H9 (cell line): ENCODE measurements around the gene IRF2. TPM values are rescaled to one million over a fixed set of nuclear protein-coding genes. Genes with fewer than 3 reads are reported as not detected.

ENCODE experiments used
- DNase-seq: peaks from one replicate; pipeline ENCODE4 v3.0.0-alpha.2; 2017
- H2AFZ ChIP-seq: one replicate; pipeline ENCODE4 v1.6.1; 2013; ENCODE audit warnings: mild to moderate bottlenecking, low read length, control low read depth, moderate library complexity
- H2AK5ac ChIP-seq: 2 replicates; pipeline ENCODE4 v1.6.1; 2013; ENCODE audit warnings: low read length, control low read depth, mixed read lengths; ENCODE audit not compliant: insufficient read length
- H2BK120ac ChIP-seq: one replicate; pipeline ENCODE4 v1.6.1; 2013; ENCODE audit warnings: low read depth, mild to moderate bottlenecking, low read length, control low read depth, inconsistent platforms; ENCODE audit not compliant: poor library complexity, severe bottlenecking
- H2BK12ac ChIP-seq: 2 replicates; pipeline ENCODE4 v1.6.1; 2013; ENCODE audit warnings: low read length, control low read depth, mixed read lengths, low read depth; ENCODE audit not compliant: insufficient read length
- H2BK15ac ChIP-seq: 2 replicates; pipeline ENCODE4 v1.6.1; 2013; ENCODE audit warnings: low read depth, low read length, control low read depth
- H2BK20ac ChIP-seq: one replicate; pipeline ENCODE4 v1.6.1; 2013; ENCODE audit warnings: low read depth, mild to moderate bottlenecking, low read length, control low read depth, inconsistent platforms; ENCODE audit not compliant: poor library complexity, severe bottlenecking
- H2BK5ac ChIP-seq: 2 replicates; pipeline ENCODE4 v1.6.1; 2013; ENCODE audit warnings: low read length, control low read depth, mixed read lengths; ENCODE audit not compliant: insufficient read length
- H3K14ac ChIP-seq: 2 replicates; pipeline ENCODE4 v1.6.1; 2013; ENCODE audit warnings: low read length, control low read depth; ENCODE audit not compliant: insufficient read depth
- H3K18ac ChIP-seq: 2 replicates; pipeline ENCODE4 v1.6.1; 2013; ENCODE audit warnings: low read depth, mild to moderate bottlenecking, mixed read lengths, low read length, control low read depth; ENCODE audit not compliant: insufficient read length
- H3K23ac ChIP-seq: 2 replicates; pipeline ENCODE4 v1.6.1; 2013; ENCODE audit warnings: low read length, control low read depth, mixed read lengths, low read depth; ENCODE audit not compliant: insufficient read length
- H3K23me2 ChIP-seq: 2 replicates; pipeline ENCODE4 v1.6.1; 2013; ENCODE audit warnings: low read depth, mild to moderate bottlenecking, mixed read lengths, low read length, control low read depth; ENCODE audit not compliant: insufficient read length, poor library complexity, severe bottlenecking
- H3K27ac ChIP-seq: 2 replicates; pipeline ENCODE4 v1.5.1; 2013; ENCODE audit warnings: low read length, control low read depth, mixed read lengths, low read depth; ENCODE audit not compliant: insufficient read length
- H3K27me3 ChIP-seq: 2 replicates; pipeline ENCODE4 v1.6.1; 2013; ENCODE audit warnings: low read length, control low read depth, inconsistent platforms; ENCODE audit not compliant: insufficient read depth
- H3K4ac ChIP-seq: 2 replicates; pipeline ENCODE4 v1.6.1; 2013; ENCODE audit warnings: low read depth, mild to moderate bottlenecking, control low read depth, inconsistent platforms, low read length, moderate library complexity
- H3K4me1 ChIP-seq: 2 replicates; pipeline ENCODE4 v1.6.1; 2013; ENCODE audit warnings: low read length, control low read depth, inconsistent platforms; ENCODE audit not compliant: insufficient read depth
- H3K4me2 ChIP-seq: 2 replicates; pipeline ENCODE4 v1.6.1; 2013; ENCODE audit warnings: low read length, control low read depth, mixed read lengths; ENCODE audit not compliant: insufficient read length, insufficient read depth
- H3K56ac ChIP-seq: 2 replicates; pipeline ENCODE4 v1.6.1; 2013; ENCODE audit warnings: low read depth, mild to moderate bottlenecking, mixed read lengths, low read length, control low read depth; ENCODE audit not compliant: insufficient read length
- H3K79me1 ChIP-seq: 2 replicates; pipeline ENCODE4 v1.6.1; 2013; ENCODE audit warnings: low read depth, mild to moderate bottlenecking, moderate library complexity, low read length, control low read depth, inconsistent platforms; ENCODE audit not compliant: insufficient read depth, poor library complexity, severe bottlenecking
- H3K79me2 ChIP-seq: 2 replicates; pipeline ENCODE4 v1.6.1; 2013; ENCODE audit warnings: low read length, control low read depth, inconsistent platforms; ENCODE audit not compliant: insufficient read depth
- H3K9ac ChIP-seq: 2 replicates; pipeline ENCODE4 v1.6.1; 2013; ENCODE audit warnings: low read length, control low read depth, mixed read lengths; ENCODE audit not compliant: insufficient read length; ENCODE audit errors: extremely low read depth
- H3K9me3 ChIP-seq: one replicate; pipeline ENCODE4 v1.6.1; 2013; ENCODE audit warnings: low read depth, low read length, inconsistent platforms; ENCODE audit not compliant: control insufficient read depth
- H3T11ph ChIP-seq: one replicate; pipeline ENCODE4 v1.6.1; 2013; ENCODE audit warnings: mild to moderate bottlenecking, low read length, control low read depth, inconsistent platforms
- H4K20me1 ChIP-seq: one replicate; pipeline ENCODE4 v1.6.1; 2013; ENCODE audit not compliant: control insufficient read depth, insufficient read length, insufficient read depth
- H4K5ac ChIP-seq: 2 replicates; pipeline ENCODE4 v1.6.1; 2013; ENCODE audit warnings: low read depth, mild to moderate bottlenecking, mixed read lengths, low read length, control low read depth; ENCODE audit not compliant: insufficient read length
- H4K8ac ChIP-seq: replicated peaks from 2 replicates; pipeline ENCODE4 v1.6.1; 2013; ENCODE audit warnings: low read length, control low read depth, mixed read lengths, low read depth; ENCODE audit not compliant: insufficient read length
- H4K91ac ChIP-seq: 2 replicates; pipeline ENCODE4 v1.6.1; 2013; ENCODE audit warnings: low read depth, mild to moderate bottlenecking, moderate library complexity, mixed read lengths, low read length, control low read depth; ENCODE audit not compliant: insufficient read length
- H3K27ac Mint-ChIP-seq, 3 experiments: 2 replicates in 2 of 3; 3 replicates in 1 of 3; pipeline ENCODE4 v1.8.0; 2020 to 2021; ENCODE audit warnings: mixed read lengths in 3 of 3, mild to moderate bottlenecking in 1 of 3, moderate library complexity in 1 of 3
- H3K27me3 Mint-ChIP-seq: 2 replicates; pipeline ENCODE4 v1.8.0; 2021; ENCODE audit warnings: low read depth, mild to moderate bottlenecking, moderate library complexity, mixed read lengths
- H3K36me3 Mint-ChIP-seq, 3 experiments: 2 replicates in 2 of 3; 3 replicates in 1 of 3; pipeline ENCODE4 v1.8.0; 2020 to 2021; ENCODE audit warnings: low read depth in 3 of 3, mixed read lengths in 3 of 3; ENCODE audit not compliant: insufficient read depth in 1 of 3
- H3K4me1 Mint-ChIP-seq, 2 experiments: 2 replicates each; pipeline ENCODE4 v1.8.0; 2020; ENCODE audit warnings: mixed read lengths in 2 of 2
- H3K4me3 Mint-ChIP-seq, 2 experiments: 2 replicates in 1 of 2; 3 replicates in 1 of 2; pipeline ENCODE4 v1.8.0; 2020 to 2021; ENCODE audit warnings: mild to moderate bottlenecking in 2 of 2, mixed read lengths in 2 of 2, moderate library complexity in 1 of 2
- H3K9me3 Mint-ChIP-seq, 2 experiments: 2 replicates in 1 of 2; 3 replicates in 1 of 2; pipeline ENCODE4 v1.8.0; 2020; ENCODE audit warnings: mild to moderate bottlenecking in 2 of 2, mixed read lengths in 2 of 2, moderate library complexity in 1 of 2
- WGBS: extraction: QIAGEN DNeasy Blood & Tissue Kit; methylation state at CpG from one replicate; pipeline ENCODE4 v1.1.7; 2013; ENCODE audit warnings: missing lambda C conversion rate, low lambda C conversion rate, mixed read lengths; ENCODE audit not compliant: insufficient read length; ENCODE audit errors: extremely low coverage; 5-methylcytosine and 5-hydroxymethylcytosine counted together
- total RNA-seq: library from RNA; stranded (reverse); gene quantifications from 2 replicates; pipeline ENCODE4 v1.2.1, GENCODE V29; 2021
- TF ChIP-seq, protein P1 (sequence below): fragments of 200-600 bp; sonication (generic); conservative IDR thresholded peaks from 3 replicates; pipeline ENCODE4 v1.8.0; 2021; ENCODE audit warnings: antibody characterized with exemption, mild to moderate bottlenecking

Gene IRF2
- total RNA-seq, 1 experiment from 2014 or later: 13.5 TPM

GRCh38 chr4:184373886-184374405 is 100.4 kb downstream of the IRF2 start:
- Histone ChIP-seq H3K27me3 (no peaks in the 10 kb centered on the region), H2BK15ac (no peak overlapping the region), H2BK5ac (no peak overlapping the region), H3K79me2 (no peaks in the 10 kb centered on the region), H3K14ac (no peak overlapping the region), H3K23me2 (no peaks in the 10 kb centered on the region), H3K79me1 (no peaks in the 10 kb centered on the region), H3K9me3 (no peaks in the 10 kb centered on the region), H3K18ac (no peak overlapping the region), H2AK5ac (no peak overlapping the region), H2BK20ac (no peak overlapping the region), H3K23ac (no peak overlapping the region), H4K91ac (no peak overlapping the region), H2AFZ (no peak overlapping the region), H4K5ac (no peak overlapping the region), H3K4ac (no peak overlapping the region), H2BK12ac (no peak overlapping the region), H3K4me2 (no peak overlapping the region), H3K9ac (no peak overlapping the region), H3K4me1 (no peaks in the 10 kb centered on the region), H3T11ph (no peak overlapping the region), H3K56ac (no peak overlapping the region), H4K20me1 (no peaks in the 10 kb centered on the region), H4K8ac (no peak overlapping the region), H2BK120ac (no peak overlapping the region), H3K27ac (no peak overlapping the region)
- Mint-ChIP-seq H3K9me3 (peaks cover 2 to 11% of the 10 kb centered on the region in 2 experiments), H3K4me3 (no peak overlapping the region), H3K27ac (no peak overlapping the region), H3K27me3 (no peaks in the 10 kb centered on the region), H3K36me3 (peaks cover 0 to 19% (median 1%) of the 10 kb centered on the region in 3 experiments; a peak in 4 of 7 replicates), H3K4me1 (peaks cover 17 to 24% of the 10 kb centered on the region in 2 experiments)
- DNase-seq: no peak
- TF ChIP-seq, protein P1, sequence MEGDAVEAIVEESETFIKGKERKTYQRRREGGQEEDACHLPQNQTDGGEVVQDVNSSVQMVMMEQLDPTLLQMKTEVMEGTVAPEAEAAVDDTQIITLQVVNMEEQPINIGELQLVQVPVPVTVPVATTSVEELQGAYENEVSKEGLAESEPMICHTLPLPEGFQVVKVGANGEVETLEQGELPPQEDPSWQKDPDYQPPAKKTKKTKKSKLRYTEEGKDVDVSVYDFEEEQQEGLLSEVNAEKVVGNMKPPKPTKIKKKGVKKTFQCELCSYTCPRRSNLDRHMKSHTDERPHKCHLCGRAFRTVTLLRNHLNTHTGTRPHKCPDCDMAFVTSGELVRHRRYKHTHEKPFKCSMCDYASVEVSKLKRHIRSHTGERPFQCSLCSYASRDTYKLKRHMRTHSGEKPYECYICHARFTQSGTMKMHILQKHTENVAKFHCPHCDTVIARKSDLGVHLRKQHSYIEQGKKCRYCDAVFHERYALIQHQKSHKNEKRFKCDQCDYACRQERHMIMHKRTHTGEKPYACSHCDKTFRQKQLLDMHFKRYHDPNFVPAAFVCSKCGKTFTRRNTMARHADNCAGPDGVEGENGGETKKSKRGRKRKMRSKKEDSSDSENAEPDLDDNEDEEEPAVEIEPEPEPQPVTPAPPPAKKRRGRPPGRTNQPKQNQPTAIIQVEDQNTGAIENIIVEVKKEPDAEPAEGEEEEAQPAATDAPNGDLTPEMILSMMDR: no peak
- no CpG with 5 or more reads among the region's 2 CpGs for WGBS
